SK-N-SH treated with all-trans-retinoic acid at 6 μM for 48 hours (cell line): ENCODE results near the gene SMIM32.

Experiments used
- ATAC-seq: fragments of 200-7000 bp; cut with Tn5 transposase; 3 replicates; pipeline ENCODE4 v1.9.1; 2020; ENCODE audit warnings: mild to moderate bottlenecking, moderate library complexity
- ARNTL ChIP-seq: fragments of 450-650 bp; formaldehyde crosslinking; IDR thresholded peaks from 2 replicates; pipeline ENCODE4 v1.5.0; 2020; ENCODE audit warnings: low read depth, mild to moderate bottlenecking, moderate library complexity, borderline replicate concordance
- BACH2 ChIP-seq: fragments of 250-450 bp; sonication (Bioruptor Pico); IDR thresholded peaks from 2 replicates; pipeline ENCODE4 v1.9.0; 2021; ENCODE audit warnings: mild to moderate bottlenecking, borderline replicate concordance
- CSDC2 ChIP-seq: fragments of 250-450 bp; sonication (Bioruptor Pico); IDR thresholded peaks from 2 replicates; pipeline ENCODE4 v1.5.0; 2020; ENCODE audit warnings: mild to moderate bottlenecking, moderate library complexity
- CSRNP3 ChIP-seq: fragments of 250-450 bp; sonication (Bioruptor Pico); IDR thresholded peaks from 2 replicates; pipeline ENCODE4 v1.5.1; 2021; ENCODE audit warnings: mild to moderate bottlenecking, moderate library complexity
- ESRRG ChIP-seq: fragments of 250-450 bp; sonication (Bioruptor Pico); IDR thresholded peaks from 2 replicates; pipeline ENCODE4 v1.6.1; 2021; ENCODE audit warnings: mild to moderate bottlenecking
- GLIS3 ChIP-seq: fragments of 250-450 bp; sonication (Bioruptor Pico); IDR thresholded peaks from 2 replicates; pipeline ENCODE4 v1.5.0; 2020; ENCODE audit warnings: mild to moderate bottlenecking, moderate library complexity
- ISL1 ChIP-seq: fragments of 250-450 bp; sonication (Bioruptor Pico); IDR thresholded peaks from 2 replicates; pipeline ENCODE4 v2.1.2; 2022; ENCODE audit warnings: mild to moderate bottlenecking, moderate library complexity
- OSR1 ChIP-seq: fragments of 250-450 bp; sonication (Bioruptor Pico); IDR thresholded peaks from 2 replicates; pipeline ENCODE4 v1.8.0; 2022; ENCODE audit warnings: moderate library complexity, mild to moderate bottlenecking, inconsistent platforms
- PATZ1 ChIP-seq: fragments of 250-450 bp; sonication (Bioruptor Pico); IDR thresholded peaks from 2 replicates; pipeline ENCODE4 v1.8.0; 2020; ENCODE audit warnings: mild to moderate bottlenecking, moderate library complexity, borderline replicate concordance
- PPARA ChIP-seq: fragments of 250-450 bp; sonication (Bioruptor Pico); IDR thresholded peaks from 2 replicates; pipeline ENCODE4 v1.5.0; 2020; ENCODE audit warnings: mild to moderate bottlenecking, borderline replicate concordance
- RARB ChIP-seq: fragments of 250-450 bp; sonication (Bioruptor Pico); IDR thresholded peaks from 2 replicates; pipeline ENCODE4 v1.8.0; 2021; ENCODE audit warnings: mild to moderate bottlenecking, moderate library complexity
- SNAI2 ChIP-seq: fragments of 250-450 bp; sonication (Bioruptor Pico); IDR thresholded peaks from 2 replicates; pipeline ENCODE4 v1.5.0; 2020; ENCODE audit warnings: mild to moderate bottlenecking, moderate library complexity
- TCF4 ChIP-seq: fragments of 250-450 bp; sonication (Bioruptor Pico); IDR thresholded peaks from 2 replicates; pipeline ENCODE4 v1.8.0; 2021; ENCODE audit warnings: mild to moderate bottlenecking, moderate library complexity, borderline replicate concordance
- TOX ChIP-seq: fragments of 250-450 bp; sonication (Bioruptor Pico); IDR thresholded peaks from 2 replicates; pipeline ENCODE4 v1.8.0; 2021; ENCODE audit warnings: mild to moderate bottlenecking, moderate library complexity, borderline replicate concordance
- ZC3H10 ChIP-seq: fragments of 250-450 bp; sonication (Bioruptor Pico); IDR thresholded peaks from 2 replicates; pipeline ENCODE4 v1.5.1; 2021; ENCODE audit warnings: mild to moderate bottlenecking, moderate library complexity
- ZFP3 ChIP-seq: fragments of 250-450 bp; sonication (Bioruptor Pico); IDR thresholded peaks from 2 replicates; pipeline ENCODE4 v1.5.0; 2020; ENCODE audit warnings: mild to moderate bottlenecking, moderate library complexity
- ZFP30 ChIP-seq: fragments of 450-650 bp; formaldehyde crosslinking; IDR thresholded peaks from 2 replicates; pipeline ENCODE4 v1.5.0; 2022; ENCODE audit warnings: mild to moderate bottlenecking, moderate library complexity
- ZNF70 ChIP-seq: fragments of 450-650 bp; formaldehyde crosslinking; IDR thresholded peaks from 2 replicates; pipeline ENCODE4 v1.5.0; 2020; ENCODE audit warnings: mild to moderate bottlenecking, moderate library complexity
- ZNF8 ChIP-seq: fragments of 450-650 bp; formaldehyde crosslinking; IDR thresholded peaks from 2 replicates; pipeline ENCODE4 v1.5.0; 2020; ENCODE audit warnings: mild to moderate bottlenecking, moderate library complexity
- TF ChIP-seq, protein P1 (sequence below): fragments of 250-450 bp; sonication (Bioruptor Pico); IDR thresholded peaks from 2 replicates; pipeline ENCODE4 v1.5.1; 2020; ENCODE audit warnings: low read depth, mild to moderate bottlenecking, moderate library complexity
- TF ChIP-seq, protein P2 (sequence below): fragments of 250-450 bp; sonication (Bioruptor Pico); IDR thresholded peaks from 2 replicates; pipeline ENCODE4 v1.5.0; 2020; ENCODE audit warnings: mild to moderate bottlenecking, moderate library complexity
- TF ChIP-seq, protein P3 (sequence below): fragments of 250-450 bp; sonication (Bioruptor Pico); IDR thresholded peaks from 2 replicates; pipeline ENCODE4 v1.8.0; 2021; ENCODE audit warnings: low read depth, mild to moderate bottlenecking, moderate library complexity, borderline replicate concordance

The SMIM32 gene

DNA sequence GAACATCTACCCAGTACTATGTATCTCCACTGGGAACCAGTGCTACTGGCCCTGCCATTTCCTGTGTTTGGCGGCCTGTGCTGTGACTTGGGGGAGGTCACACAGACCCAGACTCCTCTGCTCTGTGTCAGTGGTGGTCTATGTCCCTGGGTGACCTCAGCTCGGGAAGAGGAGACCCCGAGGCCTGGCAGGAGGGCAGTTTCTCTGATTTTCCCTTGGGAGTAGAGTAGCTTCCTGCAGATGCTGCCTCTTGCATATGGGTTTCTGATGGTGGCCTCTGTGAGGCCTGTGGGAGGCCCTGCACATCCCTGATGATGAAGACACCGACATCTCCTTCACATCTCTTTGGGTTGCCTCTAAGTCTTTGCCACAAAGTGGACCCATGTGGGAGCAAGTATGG is 13.0 kb upstream of the SMIM32 start:
- ATAC-seq: no peak
- no peak for TF ChIP-seq OSR1 (CRISPR knock-in tag)
- TF ChIP-seq ZC3H10 (CRISPR knock-in tag): no peak
- TF ChIP-seq TCF4 (CRISPR knock-in tag): no peak
- TF ChIP-seq, protein P1, sequence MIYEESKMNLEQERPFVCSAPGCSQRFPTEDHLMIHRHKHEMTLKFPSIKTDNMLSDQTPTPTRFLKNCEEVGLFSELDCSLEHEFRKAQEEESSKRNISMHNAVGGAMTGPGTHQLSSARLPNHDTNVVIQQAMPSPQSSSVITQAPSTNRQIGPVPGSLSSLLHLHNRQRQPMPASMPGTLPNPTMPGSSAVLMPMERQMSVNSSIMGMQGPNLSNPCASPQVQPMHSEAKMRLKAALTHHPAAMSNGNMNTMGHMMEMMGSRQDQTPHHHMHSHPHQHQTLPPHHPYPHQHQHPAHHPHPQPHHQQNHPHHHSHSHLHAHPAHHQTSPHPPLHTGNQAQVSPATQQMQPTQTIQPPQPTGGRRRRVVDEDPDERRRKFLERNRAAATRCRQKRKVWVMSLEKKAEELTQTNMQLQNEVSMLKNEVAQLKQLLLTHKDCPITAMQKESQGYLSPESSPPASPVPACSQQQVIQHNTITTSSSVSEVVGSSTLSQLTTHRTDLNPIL (CRISPR knock-in tag): no peak
- no peak for TF ChIP-seq TOX
- TF ChIP-seq CSDC2 (CRISPR knock-in tag): no peak
- no peak for TF ChIP-seq ZNF8 (CRISPR knock-in tag)
- no peak for TF ChIP-seq ZFP30 (CRISPR knock-in tag)
- TF ChIP-seq RARB: no peak
- TF ChIP-seq PATZ1 (CRISPR knock-in tag): no peak
- TF ChIP-seq, protein P2, sequence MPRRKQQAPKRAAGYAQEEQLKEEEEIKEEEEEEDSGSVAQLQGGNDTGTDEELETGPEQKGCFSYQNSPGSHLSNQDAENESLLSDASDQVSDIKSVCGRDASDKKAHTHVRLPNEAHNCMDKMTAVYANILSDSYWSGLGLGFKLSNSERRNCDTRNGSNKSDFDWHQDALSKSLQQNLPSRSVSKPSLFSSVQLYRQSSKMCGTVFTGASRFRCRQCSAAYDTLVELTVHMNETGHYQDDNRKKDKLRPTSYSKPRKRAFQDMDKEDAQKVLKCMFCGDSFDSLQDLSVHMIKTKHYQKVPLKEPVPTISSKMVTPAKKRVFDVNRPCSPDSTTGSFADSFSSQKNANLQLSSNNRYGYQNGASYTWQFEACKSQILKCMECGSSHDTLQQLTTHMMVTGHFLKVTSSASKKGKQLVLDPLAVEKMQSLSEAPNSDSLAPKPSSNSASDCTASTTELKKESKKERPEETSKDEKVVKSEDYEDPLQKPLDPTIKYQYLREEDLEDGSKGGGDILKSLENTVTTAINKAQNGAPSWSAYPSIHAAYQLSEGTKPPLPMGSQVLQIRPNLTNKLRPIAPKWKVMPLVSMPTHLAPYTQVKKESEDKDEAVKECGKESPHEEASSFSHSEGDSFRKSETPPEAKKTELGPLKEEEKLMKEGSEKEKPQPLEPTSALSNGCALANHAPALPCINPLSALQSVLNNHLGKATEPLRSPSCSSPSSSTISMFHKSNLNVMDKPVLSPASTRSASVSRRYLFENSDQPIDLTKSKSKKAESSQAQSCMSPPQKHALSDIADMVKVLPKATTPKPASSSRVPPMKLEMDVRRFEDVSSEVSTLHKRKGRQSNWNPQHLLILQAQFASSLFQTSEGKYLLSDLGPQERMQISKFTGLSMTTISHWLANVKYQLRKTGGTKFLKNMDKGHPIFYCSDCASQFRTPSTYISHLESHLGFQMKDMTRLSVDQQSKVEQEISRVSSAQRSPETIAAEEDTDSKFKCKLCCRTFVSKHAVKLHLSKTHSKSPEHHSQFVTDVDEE: no peak

DNA sequence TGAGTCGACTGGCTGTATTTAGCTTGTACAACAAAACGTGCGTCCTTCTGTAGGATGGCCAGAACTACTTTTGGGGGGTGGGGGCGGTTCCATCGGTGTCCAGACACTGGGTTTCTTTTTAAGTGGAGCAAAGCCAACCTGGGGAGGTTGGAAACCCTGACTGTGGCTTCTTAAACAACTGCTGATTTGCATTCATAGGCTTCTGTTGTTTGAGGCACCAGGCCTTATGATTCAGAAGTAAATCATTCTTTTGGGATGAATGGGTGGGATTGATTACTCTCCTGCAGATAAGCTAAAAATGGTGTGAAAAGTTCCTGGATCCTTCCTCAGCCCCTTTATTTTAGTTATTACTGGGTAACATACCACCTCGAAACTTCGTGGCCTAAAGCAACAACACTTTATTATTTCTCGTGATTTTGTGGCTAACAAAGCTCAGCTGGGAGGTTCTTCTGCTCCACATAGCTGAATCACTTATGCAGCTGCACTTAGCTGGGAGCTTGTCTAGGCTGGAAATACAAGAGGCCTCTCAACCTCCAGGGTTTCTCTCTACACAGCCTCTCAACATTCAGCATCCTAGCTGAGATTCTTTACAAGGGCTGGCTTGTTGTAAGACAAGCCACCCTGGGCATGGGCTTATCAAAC is 12.2 kb upstream of the SMIM32 start:
- TF ChIP-seq TOX (no peak), ZNF8 (CRISPR knock-in tag) (no peak), CSRNP3 (CRISPR knock-in tag) (no peak), ISL1 (no peak), BACH2 (CRISPR knock-in tag) (no peak), CSDC2 (CRISPR knock-in tag) (no peak), RARB (no peak), GLIS3 (CRISPR knock-in tag) (no peak), ARNTL (CRISPR knock-in tag) (no peak), ZNF70 (CRISPR knock-in tag) (no peak), SNAI2 (CRISPR knock-in tag) (no peak), ESRRG (no peak), ZFP3 (CRISPR knock-in tag) (no peak), PPARA (CRISPR knock-in tag) (no peak)
- TF ChIP-seq, protein P1 (CRISPR knock-in tag): no peak
- TF ChIP-seq, protein P3, sequence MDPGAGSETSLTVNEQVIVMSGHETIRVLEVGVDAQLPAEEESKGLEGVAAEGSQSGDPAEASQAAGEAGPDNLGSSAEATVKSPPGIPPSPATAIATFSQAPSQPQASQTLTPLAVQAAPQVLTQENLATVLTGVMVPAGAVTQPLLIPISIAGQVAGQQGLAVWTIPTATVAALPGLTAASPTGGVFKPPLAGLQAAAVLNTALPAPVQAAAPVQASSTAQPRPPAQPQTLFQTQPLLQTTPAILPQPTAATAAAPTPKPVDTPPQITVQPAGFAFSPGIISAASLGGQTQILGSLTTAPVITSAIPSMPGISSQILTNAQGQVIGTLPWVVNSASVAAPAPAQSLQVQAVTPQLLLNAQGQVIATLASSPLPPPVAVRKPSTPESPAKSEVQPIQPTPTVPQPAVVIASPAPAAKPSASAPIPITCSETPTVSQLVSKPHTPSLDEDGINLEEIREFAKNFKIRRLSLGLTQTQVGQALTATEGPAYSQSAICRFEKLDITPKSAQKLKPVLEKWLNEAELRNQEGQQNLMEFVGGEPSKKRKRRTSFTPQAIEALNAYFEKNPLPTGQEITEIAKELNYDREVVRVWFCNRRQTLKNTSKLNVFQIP (CRISPR knock-in tag): no peak
- TF ChIP-seq, protein P2: no peak
- ATAC-seq: no peak
